SH-SY5Y (cell line): ENCODE data around the gene TBX21.

Experiments
- GATA2 ChIP-seq: IDR thresholded peaks from 2 replicates; pipeline ENCODE4 v1.6.1; 2011; ENCODE audit warnings: mild to moderate bottlenecking, low read depth, low read length
- GATA3 ChIP-seq: IDR thresholded peaks from 2 replicates; pipeline ENCODE4 v1.6.1; 2011; ENCODE audit warnings: low read depth, mild to moderate bottlenecking, low read length, moderate library complexity

Gene TBX21

DNA sequence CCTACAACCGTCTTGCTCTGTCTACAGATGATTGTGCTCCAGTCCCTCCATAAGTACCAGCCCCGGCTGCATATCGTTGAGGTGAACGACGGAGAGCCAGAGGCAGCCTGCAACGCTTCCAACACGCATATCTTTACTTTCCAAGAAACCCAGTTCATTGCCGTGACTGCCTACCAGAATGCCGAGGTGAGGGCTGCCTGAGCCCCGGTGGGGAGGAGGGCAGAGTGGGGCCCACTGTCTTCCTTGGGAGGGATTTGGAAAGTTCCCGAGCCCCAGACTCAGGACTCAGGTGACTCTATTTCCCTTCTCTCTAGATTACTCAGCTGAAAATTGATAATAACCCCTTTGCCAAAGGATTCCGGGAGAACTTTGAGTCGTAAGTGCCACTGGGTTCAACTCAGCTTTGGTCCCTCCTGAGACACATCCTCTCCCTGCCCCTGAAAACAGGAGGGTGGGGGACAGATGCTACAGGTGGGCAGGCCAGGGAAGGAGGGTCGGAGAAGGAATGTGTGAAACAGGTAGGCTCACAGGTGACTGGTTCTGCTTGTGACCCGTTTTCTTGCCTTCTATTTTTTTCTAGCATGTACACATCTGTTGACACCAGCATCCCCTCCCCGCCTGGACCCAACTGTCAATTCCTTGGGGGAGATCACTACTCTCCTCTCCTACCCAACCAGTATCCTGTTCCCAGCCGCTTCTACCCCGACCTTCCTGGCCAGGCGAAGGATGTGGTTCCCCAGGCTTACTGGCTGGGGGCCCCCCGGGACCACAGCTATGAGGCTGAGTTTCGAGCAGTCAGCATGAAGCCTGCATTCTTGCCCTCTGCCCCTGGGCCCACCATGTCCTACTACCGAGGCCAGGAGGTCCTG, 11.4 kb downstream of the TBX21 start:
- no peak for TF ChIP-seq GATA3
- no peak for TF ChIP-seq GATA2

DNA sequence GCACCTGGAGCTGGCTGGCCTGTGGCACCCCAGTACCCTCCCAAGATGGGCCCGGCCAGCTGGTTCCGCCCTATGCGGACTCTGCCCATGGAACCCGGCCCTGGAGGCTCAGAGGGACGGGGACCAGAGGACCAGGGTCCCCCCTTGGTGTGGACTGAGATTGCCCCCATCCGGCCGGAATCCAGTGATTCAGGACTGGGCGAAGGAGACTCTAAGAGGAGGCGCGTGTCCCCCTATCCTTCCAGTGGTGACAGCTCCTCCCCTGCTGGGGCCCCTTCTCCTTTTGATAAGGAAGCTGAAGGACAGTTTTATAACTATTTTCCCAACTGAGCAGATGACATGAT, 12.0 kb downstream of the TBX21 start:
- no peak for TF ChIP-seq GATA3
- no peak for TF ChIP-seq GATA2

DNA sequence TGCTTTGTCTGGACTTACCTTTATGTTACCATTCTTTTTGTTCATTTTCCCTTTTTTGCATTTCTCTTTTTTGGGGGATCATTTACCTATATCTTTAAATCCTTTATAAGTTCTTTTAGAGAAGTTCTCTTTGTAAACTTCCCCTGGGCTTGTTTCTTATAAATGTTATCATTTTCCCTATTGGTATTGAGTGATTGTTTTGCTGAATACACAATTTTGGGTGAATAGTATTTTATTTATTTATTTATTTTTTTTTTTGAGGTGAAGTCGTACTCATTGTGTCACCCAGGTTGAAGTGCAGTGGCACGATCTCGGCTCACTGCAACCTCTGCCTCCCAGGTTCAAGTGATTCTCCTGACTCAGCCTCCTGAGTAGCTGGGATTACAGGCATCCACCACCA, 18.4 kb downstream of the TBX21 start:
- TF ChIP-seq GATA2 (no peak), GATA3 (no peak)

DNA sequence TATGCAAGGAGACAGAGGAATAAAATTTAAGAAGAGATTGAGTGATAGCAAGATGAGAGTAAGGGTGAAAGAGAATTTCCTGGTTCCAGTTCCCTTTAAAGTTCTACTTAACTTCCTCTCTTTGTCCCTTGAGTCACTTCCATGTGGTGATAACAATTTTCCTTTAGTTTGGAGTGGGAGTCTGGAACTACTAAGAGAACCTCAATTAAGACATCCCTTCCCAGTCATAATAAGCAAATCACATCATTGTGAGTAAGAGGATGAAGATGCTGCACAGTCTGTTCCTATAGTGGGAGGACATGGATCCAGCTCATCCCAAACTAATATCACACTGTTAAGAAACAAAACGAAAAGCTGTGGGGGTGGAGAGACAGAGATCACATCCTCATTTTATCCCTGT, 24.4 kb downstream of the TBX21 start:
- TF ChIP-seq GATA2, result no peak

DNA sequence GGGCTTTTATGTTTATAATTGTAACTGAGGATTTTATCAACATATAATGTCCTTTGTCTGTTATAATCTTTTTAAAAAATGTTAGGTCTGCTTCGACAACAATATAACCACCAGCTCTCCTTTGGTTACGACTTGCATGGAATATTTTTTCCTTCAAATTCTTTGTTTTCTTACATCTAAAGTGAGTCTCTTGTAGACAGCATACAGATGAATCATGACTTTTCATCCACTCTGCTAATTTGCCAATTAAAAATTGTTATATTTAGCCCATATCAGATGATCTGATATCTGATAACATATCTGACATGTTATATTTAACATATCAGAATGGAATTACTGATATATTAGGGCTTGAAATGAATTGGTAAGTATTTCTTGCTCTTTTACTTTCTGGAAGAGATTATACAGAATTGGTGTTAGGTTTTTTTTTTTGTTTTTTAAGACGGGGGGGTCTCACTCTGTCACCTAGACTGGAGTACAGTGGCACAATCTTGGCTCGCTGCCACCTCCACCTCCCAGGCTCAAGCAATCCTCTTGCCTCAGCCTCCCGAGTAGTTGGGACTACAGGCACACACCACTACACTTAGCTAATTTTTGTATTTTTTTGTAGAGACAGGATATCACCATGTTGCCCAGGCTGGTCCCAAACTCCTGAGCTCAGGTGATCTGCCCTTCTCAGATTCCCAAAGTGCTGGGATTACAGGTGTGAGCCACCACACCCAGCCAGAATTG, 27.5 kb downstream of the TBX21 start:
- no peak for TF ChIP-seq GATA3
- no peak for TF ChIP-seq GATA2

DNA sequence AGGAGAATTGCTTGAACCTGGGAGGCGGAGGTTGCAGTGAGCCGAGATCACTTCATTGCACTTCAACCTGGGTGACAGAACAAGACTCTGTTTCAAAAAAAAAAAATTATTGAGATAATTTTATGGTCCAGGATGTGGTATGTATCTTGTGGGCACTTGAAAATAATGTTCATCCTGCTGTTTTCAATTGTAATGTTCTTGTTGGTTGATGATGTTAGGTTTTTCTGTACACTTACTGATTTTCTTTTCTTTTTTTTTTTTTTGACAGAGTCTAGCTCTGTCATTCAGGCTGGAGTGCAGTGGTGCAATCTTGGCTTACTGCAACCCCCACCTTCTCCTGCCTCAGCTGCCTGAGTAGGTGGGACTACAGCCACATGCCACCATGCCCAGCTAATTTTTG, 29.7 kb downstream of the TBX21 start:
- TF ChIP-seq GATA2, result no peak
- TF ChIP-seq GATA3, result no peak

DNA sequence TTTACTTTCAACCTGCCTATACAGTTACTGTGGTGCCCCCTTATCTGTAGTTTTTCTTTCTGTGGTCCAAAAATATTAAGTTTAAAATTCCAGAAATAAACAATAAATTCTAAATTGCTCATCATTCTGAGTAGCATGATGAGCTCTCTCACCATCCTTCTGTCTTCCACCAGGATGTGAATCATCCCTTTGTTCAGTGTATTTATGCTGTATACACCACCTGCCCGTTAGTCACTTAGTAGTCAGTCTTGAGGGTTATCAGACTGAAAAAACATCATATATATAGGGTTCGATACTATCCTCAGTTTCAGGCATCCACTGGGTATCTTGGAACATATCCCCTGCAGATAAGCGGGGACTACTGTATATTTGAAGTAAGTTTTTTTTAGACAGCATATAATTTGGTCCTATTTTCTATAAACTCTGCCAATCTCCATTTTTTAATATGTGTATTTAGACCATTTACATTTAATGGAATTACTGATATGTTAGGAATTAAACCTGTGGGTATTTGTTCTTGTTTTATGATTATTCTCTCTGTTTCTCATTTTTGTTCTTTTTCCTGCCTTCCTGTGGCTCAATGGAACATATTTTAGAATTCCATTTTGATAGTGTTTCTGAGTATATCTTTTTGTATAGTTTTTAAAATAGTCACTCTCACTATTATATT, 31.0 kb downstream of the TBX21 start:
- TF ChIP-seq GATA3, result no peak
- no peak for TF ChIP-seq GATA2

DNA sequence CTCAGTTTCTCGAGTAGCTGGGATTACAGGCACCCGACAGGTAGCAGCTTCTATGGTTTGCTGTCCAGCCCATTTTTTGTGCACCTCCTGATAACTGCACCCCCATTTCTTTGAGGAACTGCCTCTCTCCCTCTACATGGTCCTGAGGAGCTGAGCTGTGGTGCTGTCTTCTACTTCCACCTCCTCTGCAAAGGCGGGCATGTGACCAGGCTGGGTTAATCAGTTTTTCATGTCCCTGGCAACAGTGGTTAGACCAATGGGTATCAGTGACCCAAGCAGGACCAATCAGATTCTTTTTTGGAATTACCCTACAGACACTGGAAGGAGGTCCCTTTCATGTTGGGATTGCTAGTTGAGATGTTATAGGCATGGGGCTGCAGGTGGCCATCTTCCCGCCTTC, 41.3 kb downstream of the TBX21 start:
- TF ChIP-seq GATA3 (no peak), GATA2 (no peak)

DNA sequence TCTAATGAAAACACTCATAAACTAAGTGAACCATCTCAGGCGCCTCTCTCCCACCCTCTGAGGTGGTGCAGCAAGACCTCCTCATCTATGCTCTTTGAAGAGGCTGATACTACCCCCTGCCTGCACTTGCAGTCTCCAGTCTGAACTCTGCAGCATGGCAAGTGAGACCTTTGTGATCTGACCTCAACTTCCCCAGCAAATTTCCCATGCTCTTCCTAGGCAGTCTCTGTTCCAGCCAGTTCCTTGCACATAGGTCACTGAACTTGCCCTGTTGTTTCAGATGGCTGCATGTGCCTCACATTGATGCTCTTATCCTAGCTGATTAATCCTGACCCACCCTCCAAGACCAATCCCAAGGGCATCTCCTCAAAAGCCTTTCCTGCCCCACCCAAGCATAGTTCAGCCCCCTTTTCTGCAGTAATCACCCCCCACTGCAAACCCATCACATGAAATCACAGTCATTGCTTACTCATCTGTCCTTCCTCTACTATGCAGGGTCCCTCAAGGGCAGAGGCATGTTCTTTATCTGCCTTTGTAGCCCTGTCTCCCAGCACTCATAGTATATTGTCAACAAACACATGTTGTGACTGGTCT, 42.0 kb downstream of the TBX21 start:
- TF ChIP-seq GATA3, result no peak
- no peak for TF ChIP-seq GATA2

DNA sequence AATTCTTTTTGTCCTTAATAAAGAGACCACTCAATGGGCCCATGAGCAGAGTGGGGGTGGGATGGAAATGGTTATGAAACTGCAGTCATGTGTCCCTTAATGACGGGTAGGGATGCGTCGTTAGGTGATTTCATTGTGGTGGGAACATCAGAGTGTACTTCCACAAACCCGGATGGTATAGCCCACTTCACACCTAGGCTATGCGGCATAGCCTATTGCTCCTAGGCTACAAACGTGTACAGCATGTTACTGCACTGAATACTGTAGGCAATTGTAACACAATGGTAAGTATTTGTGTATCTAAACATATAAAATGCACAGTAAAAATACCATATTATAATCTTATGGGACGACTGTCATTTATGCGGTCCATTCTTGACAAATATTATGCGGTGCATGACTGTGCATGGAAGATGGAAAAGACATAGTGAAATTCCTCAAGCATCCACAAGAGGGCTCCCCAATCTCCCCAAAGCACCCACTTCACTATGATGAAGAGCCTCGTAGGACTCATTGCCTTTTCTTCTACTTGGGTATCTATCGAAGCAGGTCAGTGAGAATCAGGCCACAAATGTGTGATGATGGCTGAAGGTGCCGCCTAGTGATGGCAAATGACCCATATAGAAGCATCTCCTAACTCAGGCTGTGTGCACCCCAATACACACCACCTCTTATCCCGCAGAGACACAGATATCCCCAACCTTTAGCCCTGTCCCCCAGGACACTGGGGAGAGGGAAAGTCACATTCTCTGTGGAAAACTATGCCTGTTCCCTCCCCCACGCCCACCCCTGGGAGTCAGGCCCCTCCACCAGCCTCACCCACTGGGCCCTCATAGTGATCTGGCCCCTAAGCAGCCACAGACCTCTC, 43.5 kb downstream of the TBX21 start:
- TF ChIP-seq GATA2 (no peak), GATA3 (no peak)

DNA sequence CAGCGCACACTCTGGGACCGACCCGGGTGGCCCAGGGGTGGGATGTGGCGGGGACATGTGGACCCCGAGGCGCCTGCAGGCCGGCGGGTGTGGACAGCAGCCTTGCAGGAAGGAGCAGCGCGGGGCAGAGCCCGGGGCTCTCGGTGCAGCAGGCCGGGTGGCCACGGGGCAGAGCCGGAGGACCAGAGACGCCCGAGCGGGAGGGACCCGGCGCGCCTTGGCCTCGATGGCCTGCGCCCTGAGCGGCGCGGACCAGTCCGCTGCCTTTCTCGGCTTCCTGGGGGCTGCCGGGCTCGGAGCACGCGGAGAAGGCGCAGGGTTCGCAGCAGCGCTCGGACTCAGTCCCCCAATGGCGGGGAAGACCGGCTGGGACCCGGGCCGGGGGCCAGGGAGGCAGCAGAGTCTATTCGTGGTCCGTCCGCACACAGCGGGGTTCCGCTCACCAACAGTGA, 45.2 kb downstream of the TBX21 start:
- TF ChIP-seq GATA3 (no peak), GATA2 (no peak)

DNA sequence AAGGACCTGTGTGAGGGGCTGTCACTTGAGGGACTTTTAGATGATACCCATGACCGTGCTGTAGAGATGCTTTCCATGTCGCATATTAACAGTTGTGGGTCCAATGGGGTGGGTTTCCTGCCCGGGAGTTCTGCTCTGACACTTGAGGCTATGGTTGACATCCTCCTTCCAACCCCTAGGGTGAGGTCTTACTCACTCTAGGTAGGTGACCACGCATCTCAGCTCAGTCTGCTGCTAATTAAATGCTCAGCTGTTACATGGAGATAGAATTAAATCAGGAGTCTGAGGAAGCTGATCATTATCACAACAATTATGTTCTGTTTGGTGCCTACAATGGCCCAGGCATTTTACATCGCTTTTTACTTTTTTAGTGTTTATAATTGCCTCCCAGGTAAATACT, 48.4 kb downstream of the TBX21 start:
- TF ChIP-seq GATA2 (peak; percentile 30; the same call in 1 of the 2 replicates), GATA3 (no peak)

DNA sequence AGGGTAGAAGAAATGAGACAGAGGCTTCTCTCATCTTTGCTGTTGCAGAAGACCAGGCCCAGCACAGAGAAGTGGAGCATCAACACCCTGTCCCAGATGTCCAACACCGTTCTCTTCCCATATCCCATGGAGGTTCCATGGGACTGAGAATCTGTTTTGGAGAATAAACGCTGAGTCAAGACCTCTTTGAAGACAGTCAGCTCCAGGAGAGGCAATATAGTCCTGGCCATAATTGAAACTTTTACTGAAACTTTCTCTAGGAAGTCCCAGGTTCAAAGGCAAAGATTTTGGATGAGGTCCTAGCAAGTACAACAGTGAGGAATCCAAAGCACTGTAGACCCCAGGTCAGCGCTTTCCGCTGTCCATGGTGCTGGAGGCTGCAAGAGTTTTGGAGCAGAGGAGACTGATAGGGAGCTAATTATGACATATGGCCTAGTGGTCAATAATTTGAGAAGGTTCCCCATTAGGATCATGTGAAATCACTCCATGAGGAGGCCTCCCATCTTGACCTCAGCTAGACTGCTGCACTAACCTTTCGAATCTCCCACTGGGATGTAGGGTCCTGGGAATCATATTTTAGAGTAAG, 52.6 kb downstream of the TBX21 start:
- TF ChIP-seq GATA2, result no peak
- no peak for TF ChIP-seq GATA3
